ENCODE data around the gene PITPNM1.
"Not testable (repeated sequence)": the region's sequence is repeated elsewhere in the genome, so short reads cannot be mapped to it uniquely, and the experiment has no call there.

The PITPNM1 gene

DNA sequence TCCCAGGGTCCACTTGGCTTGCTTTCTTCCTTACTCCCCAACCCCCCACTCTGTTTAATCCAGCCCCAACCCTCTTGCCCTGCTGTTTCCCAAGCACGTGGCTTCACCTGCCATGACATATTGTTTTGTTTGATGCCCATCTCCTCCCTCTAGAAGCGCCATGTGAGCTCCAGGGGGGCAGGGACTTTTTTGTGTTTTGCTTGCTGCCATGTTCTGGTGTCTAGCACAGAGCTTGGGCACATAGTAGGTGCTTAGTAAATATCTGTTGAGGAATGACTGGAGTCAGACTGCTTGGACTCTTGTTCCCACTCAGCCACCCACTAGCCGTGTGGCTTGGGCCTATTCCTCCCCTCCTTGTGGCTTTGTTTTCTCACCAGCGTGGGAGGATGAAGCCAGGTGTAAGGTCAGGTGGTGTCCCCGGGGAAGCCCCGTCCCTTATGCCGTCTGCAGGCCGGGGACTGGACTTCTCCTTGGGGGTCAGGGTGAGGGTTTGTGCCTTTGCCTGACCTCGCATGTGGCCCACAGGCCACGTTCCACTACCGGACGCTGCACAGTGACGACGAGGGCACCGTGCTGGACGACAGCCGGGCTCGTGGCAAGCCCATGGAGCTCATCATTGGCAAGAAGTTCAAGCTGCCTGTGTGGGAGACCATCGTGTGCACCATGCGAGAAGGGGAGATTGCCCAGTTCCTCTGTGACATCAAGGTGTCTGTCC lies 18.5 kb downstream of the PITPNM1 start:
- DNase-seq = peak; percentile 71

DNA sequence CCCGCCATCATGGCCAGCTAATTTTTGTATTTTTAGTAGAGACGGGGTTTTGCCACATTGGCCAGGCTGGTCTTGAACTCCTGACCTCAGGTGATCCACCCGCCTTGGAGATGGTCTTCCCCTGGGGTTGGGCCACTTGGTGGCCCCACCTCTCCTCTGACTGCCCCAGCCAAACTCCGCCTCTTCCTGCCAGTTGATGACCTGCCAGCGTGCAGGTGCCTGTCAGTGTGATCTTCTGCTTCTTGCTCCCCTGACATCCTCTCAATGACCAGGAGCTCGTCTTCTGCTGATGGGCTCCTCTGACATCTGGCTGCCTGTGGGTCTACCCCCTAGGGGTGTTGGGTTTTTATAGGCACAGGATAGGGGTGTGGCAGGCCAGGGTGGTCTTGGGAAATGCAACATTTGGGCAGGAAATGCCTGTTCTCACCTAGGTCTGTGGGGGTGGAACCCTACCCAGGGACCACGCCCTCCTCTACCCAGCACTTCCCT lies 19.2 kb downstream of the PITPNM1 start:
- not testable (repeated sequence) for DNase-seq

DNA sequence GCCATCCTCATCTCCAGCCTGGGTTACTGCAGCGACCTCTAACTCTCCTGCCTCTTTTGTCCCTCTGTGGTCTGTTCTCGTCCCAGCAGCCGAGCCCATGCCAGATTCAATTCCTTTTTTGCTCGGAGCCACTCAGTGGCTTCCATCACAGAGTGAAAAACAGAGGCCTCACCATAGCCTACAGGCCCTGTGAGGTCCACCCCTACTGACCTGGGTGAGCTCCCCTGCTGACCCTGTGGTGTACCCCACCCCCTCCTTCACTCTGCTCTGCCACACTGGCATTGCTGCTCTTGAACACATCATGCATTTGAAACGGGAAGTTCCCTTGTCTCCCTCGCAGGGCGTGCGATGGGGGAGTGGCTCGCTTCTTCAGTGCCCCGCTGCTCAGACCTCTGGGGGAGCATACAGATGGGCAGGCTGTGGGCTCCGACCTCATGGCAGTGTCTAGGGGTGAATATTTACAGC lies 20.3 kb downstream of the PITPNM1 start:
- peak; percentile 65 for DNase-seq

GRCh38 chr11:67483831-67484665 lies 21.1 kb downstream of the PITPNM1 start:
- DNase-seq = no peak

GRCh38 chr11:67482827-67483798 lies 22.1 kb downstream of the PITPNM1 start, which contains the start of gene AIP:
AIP (plus strand) TSS chr11:67483026; CDS start chr11:67483159, 133 bp downstream.
- DNase-seq = peak; percentile 97

GRCh38 chr11:67482275-67482826 lies 22.8 kb downstream of the PITPNM1 start:
- no peak for DNase-seq

- DNase-seq = not testable (repeated sequence)
These were observed 27.7 kb downstream of the PITPNM1 start for GRCh38 chr11:67477344-67478050.

- DNase-seq = not testable (repeated sequence)
These were observed 28.5 kb downstream of the PITPNM1 start for GRCh38 chr11:67476692-67477091.

- DNase-seq = no peak
These were observed 32.3 kb downstream of the PITPNM1 start for GRCh38 chr11:67472882-67473281.

- DNase-seq = no peak
These were observed 34.7 kb downstream of the PITPNM1 start for GRCh38 chr11:67470337-67471002.

DNA sequence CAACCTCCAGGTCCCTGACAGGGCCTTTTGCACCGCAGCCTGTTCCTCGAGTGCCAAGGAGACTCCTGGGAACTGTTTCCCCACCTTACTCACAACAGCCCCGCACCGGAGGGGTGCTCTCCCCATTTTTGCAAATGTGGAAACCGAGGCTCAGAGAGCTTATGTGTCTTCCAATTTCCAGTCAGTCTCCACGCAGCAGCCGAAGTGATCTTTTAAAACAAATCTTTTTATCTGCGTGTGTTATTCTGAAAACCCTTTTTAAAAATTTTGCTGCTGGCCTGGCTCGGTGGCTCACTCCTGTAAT lies 35.7 kb downstream of the PITPNM1 start:
- DNase-seq = no peak

- peak; percentile 93 for DNase-seq
These were observed 36.2 kb downstream of the PITPNM1 start, which contains the start of gene TMEM134 for GRCh38 chr11:67468759-67469507. TMEM134 (minus strand) TSS chr11:67469251; CDS start chr11:67469192, 59 bp downstream.

DNA sequence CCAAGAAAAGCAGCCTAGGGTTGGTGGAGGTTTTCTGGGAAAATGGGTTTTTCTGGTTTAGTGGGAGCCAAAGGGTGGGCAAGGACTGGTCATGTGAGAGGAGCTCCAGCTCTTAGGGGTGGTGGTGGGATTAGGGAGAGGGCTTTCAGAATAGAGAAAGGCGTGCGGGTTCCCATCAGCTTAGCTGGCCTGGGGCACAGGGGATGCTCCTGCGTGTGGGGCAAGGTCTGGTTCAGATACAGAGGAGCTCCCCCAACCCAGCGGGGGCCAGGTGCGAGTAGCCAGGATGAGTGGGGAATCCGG lies 36.8 kb downstream of the PITPNM1 start:
- no peak for DNase-seq

- no peak for DNase-seq
These were observed 37.1 kb downstream of the PITPNM1 start for GRCh38 chr11:67468056-67468455.

DNA sequence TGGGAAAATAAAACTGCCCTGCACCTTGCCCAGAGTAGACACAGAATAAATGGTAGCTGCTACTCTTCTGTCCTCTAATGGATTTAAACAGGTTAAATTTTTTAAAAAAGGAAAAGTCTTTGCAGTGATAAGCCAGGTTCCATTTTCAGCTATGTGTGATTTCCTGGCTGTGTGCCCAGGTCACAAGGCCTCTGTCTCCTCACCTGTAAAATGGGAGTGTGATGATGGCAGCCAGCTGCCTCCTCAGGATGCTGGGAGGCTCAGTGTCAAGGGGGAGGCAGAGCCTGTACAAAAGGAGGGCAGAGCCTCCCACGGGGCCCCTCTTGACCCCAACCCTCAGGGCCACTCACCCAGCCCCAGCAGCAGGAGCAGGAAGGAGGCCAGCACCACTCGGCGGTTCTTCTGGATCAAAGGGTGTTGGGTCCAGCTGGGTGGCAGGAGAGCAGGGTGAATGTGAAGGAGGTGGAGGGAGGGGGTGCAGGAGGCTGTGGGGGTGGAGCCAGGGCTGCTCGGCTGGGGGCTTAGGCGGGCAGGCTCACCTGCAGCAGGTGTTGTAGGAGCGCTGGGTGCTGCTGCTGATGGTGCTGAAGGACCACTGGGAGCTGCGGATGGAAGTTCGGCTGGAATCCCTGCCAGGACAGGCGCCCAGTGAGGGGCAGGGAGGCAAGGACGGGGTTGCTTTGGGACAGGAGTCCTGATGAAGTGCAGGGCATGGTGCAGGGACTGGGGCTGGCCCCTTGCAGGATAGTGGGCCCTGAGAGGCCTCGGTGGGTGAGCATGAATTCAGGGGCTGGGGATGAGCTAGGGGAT lies 38.0 kb downstream of the PITPNM1 start:
- DNase-seq = no peak

- no peak for DNase-seq
These were observed 38.8 kb downstream of the PITPNM1 start for GRCh38 chr11:67466367-67466766.

- not testable (repeated sequence) for DNase-seq
These were observed 39.6 kb downstream of the PITPNM1 start for GRCh38 chr11:67465530-67465929.

DNA sequence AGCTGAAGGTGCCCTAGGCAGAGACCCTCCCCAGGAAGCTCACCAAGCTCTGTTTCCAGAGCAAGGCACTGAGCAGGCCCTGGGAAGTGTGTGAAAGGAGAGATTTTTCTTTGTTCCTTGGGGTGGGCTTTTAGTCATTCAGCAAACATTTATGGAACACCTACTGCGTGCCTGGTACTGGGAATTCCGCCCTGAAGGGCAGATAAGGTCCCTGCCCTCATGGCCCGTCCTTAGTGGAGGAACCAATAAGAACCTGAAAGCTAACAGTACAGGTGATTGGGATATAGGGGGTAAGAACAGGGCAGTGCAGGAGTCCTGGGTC lies 40.0 kb downstream of the PITPNM1 start:
- no peak for DNase-seq

DNA sequence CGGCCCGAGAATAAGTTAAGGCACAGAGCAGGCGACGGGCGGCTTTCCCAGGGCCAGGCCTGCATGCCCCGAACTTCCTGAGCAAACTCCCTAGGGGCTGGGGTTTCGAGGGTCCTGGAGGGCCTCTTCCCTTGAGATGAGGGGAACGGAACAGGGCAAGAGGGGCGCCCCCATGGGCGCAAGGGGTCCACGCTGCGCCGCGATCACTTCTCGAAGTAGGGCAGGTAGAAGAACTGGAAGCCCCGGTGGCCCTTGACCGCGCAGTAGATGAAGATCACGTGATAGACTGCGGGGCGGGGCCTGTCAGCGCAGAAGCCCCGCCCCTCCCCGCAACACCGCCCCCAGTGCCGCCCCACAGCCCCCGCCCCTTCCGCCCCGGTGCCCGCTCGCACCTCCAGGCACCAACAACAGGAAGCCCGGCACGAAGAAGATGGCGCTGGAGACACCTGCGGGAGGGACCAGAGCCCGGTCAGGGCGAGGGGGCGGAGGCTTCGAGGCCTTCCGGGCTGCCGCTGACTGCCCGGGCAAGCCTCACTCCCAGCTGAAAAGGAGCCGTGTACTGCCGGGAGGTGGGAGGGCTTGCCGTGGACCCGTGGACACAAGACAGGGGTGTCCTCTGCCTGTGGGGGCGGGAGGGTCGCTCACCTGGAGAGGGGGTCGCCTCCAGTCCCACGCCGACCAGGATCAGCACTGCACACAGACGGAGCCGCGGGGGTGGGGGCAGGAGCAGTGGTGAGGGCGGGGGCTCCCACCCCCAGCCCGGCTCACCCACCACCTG lies 40.6 kb downstream of the PITPNM1 start:
- DNase-seq = peak; percentile 92

All from activated CD4-positive, CD25-positive, alpha-beta regulatory T cell treated with anti-CD3 and anti-CD28 coated beads, Interleukin-2, amount 50 U/mL, for 72 hours (primary cell).